Measurements from ENCODE around the gene KIAA0753. TPM values are rescaled to one million over a fixed set of nuclear protein-coding genes. Genes with fewer than 3 reads are reported as not detected.

Gene KIAA0753
- total RNA-seq, 1 donor from 2014 or later, result 18.2 TPM

- Mint-ChIP-seq H3K27ac (no peak overlapping the region), H3K4me1 (ENCODE audit: low read depth) (peaks cover 18% of the 10 kb centered on the region), H3K36me3 (ENCODE audit: low read depth) (peaks cover 23% of the 10 kb centered on the region), H3K4me3 (no peak overlapping the region), H3K9me3 (no peaks in the 10 kb centered on the region), H3K27me3 (ENCODE audit: insufficient read depth) (no peaks in the 10 kb centered on the region)
- intact Hi-C loops (cut with micrococcal nuclease), result no loop called here
- DNase-seq (ENCODE audit: low spot score), result no peak
Measured at GRCh38 chr17:6636105-6636504, 4.4 kb downstream of the KIAA0753 start.

DNA sequence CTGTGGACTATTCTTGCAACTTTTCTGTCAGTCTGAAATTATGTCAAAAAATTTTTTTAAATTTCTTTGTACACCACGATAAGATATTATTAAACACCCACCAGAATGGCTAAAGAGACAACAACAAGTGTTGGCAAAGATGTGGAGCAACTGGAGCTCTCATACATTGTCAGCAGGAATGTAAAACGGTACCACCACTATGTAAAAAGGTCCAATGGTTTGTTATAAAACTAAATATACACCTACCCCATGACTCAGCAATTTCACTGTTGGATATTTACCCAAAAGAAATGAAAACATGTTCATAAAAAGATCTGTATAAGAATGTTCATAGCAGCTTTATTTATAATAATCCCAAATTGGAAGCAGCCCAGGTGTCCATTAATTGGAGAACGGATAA is 7.2 kb downstream of the KIAA0753 start:
- no peak for DNase-seq (ENCODE audit: low spot score)

GRCh38 chr17:6632530-6632929 is 8.0 kb downstream of the KIAA0753 start:
- intact Hi-C loops (cut with micrococcal nuclease), result no loop called here
- Mint-ChIP-seq H3K4me3 (no peak overlapping the region), H3K9me3 (no peaks in the 10 kb centered on the region), H3K36me3 (ENCODE audit: low read depth) (peaks cover 28% of the 10 kb centered on the region), H3K27ac (no peak overlapping the region), H3K27me3 (ENCODE audit: insufficient read depth) (no peaks in the 10 kb centered on the region), H3K4me1 (ENCODE audit: low read depth) (no peaks in the 10 kb centered on the region)
- no peak for DNase-seq (ENCODE audit: low spot score)

More for the DNA sequence above, 7.2 kb downstream of the KIAA0753 start:
- Mint-ChIP-seq H3K4me3 (no peak overlapping the region), H3K36me3 (ENCODE audit: low read depth) (peaks cover 28% of the 10 kb centered on the region), H3K27ac (no peak overlapping the region), H3K27me3 (ENCODE audit: insufficient read depth) (no peaks in the 10 kb centered on the region), H3K9me3 (no peaks in the 10 kb centered on the region), H3K4me1 (ENCODE audit: low read depth) (peaks cover 5% of the 10 kb centered on the region)
- intact Hi-C loops (cut with micrococcal nuclease), result no loop called here

- no peak overlapping the region for H3K4me3 Mint-ChIP-seq
- no peaks in the 10 kb centered on the region for H3K4me1 Mint-ChIP-seq (ENCODE audit: low read depth)
- no peaks in the 10 kb centered on the region for H3K9me3 Mint-ChIP-seq
- H3K36me3 Mint-ChIP-seq (ENCODE audit: low read depth), result peaks cover 30% of the 10 kb centered on the region
- DNase-seq (ENCODE audit: low spot score), result no peak
- no peak overlapping the region for H3K27ac Mint-ChIP-seq
- no peaks in the 10 kb centered on the region for H3K27me3 Mint-ChIP-seq (ENCODE audit: insufficient read depth)
- intact Hi-C loops (cut with micrococcal nuclease), result no loop called here
Measured at GRCh38 chr17:6630390-6630789, 10.1 kb downstream of the KIAA0753 start.

DNA sequence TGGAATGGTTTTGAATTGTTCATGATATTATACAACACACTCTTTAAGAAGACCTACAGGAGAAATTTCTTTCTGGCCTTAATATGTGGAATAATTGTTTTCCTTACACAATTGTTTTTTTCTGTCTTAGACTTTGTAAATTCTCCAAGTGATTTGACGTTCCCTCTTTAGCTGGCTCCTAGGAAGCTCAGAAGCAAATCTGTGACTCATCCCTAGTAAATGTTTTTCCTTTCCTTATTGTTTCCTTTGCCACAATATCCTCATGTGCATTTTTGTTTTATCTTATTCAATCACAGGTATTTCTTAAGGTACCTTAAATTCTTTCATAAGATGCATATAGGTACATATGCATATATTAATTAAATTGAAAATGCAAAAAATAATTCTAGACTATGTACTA is 13.5 kb downstream of the KIAA0753 start:
- Mint-ChIP-seq H3K9me3 (no peaks in the 10 kb centered on the region), H3K27me3 (ENCODE audit: insufficient read depth) (no peaks in the 10 kb centered on the region), H3K4me1 (ENCODE audit: low read depth) (no peaks in the 10 kb centered on the region), H3K27ac (no peak overlapping the region), H3K36me3 (ENCODE audit: low read depth) (peaks cover 23% of the 10 kb centered on the region), H3K4me3 (no peak overlapping the region)
- intact Hi-C loops (cut with micrococcal nuclease), result no loop called here
- DNase-seq (ENCODE audit: low spot score), result no peak

GRCh38 chr17:6626616-6627015 is 13.9 kb downstream of the KIAA0753 start:
- Mint-ChIP-seq H3K4me3 (no peak overlapping the region), H3K27me3 (ENCODE audit: insufficient read depth) (no peaks in the 10 kb centered on the region), H3K4me1 (ENCODE audit: low read depth) (no peaks in the 10 kb centered on the region), H3K27ac (no peak overlapping the region), H3K36me3 (ENCODE audit: low read depth) (peaks cover 23% of the 10 kb centered on the region), H3K9me3 (no peaks in the 10 kb centered on the region)
- intact Hi-C loops (cut with micrococcal nuclease), result no loop called here
- no peak for DNase-seq (ENCODE audit: low spot score)

DNA sequence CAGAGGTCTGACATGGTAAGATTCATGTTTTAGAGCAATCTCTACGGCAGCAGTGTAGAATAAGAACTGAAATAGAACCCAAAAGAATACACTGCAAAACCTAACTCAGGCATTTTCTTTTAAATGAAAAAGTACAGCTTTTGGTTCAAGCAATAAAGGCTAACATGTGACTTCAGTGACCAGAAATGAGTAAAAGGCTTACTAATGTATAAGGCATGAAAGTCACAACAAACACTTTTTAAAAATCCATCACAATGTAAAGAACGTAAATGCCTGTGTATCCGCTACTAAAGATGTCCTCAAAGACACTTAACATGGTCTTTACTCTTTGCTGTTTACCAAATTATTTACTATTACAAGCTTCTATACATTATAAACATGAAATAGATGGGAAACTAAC is 16.6 kb downstream of the KIAA0753 start:
- Mint-ChIP-seq H3K4me3 (no peak overlapping the region), H3K27ac (no peak overlapping the region), H3K36me3 (ENCODE audit: low read depth) (peaks cover 16% of the 10 kb centered on the region), H3K9me3 (no peaks in the 10 kb centered on the region), H3K27me3 (ENCODE audit: insufficient read depth) (no peaks in the 10 kb centered on the region), H3K4me1 (ENCODE audit: low read depth) (no peaks in the 10 kb centered on the region)
- intact Hi-C loops (cut with micrococcal nuclease), result no loop called here
- DNase-seq (ENCODE audit: low spot score), result no peak

- Mint-ChIP-seq H3K4me3 (no peak overlapping the region), H3K27ac (no peak overlapping the region), H3K9me3 (no peaks in the 10 kb centered on the region), H3K4me1 (ENCODE audit: low read depth) (peaks cover 6% of the 10 kb centered on the region), H3K27me3 (ENCODE audit: insufficient read depth) (no peaks in the 10 kb centered on the region), H3K36me3 (ENCODE audit: low read depth) (peaks cover 14% of the 10 kb centered on the region)
- intact Hi-C loops (cut with micrococcal nuclease), result no loop called here
- no peak for DNase-seq (ENCODE audit: low spot score)
Measured at GRCh38 chr17:6611231-6611630, 29.3 kb downstream of the KIAA0753 start.

DNA sequence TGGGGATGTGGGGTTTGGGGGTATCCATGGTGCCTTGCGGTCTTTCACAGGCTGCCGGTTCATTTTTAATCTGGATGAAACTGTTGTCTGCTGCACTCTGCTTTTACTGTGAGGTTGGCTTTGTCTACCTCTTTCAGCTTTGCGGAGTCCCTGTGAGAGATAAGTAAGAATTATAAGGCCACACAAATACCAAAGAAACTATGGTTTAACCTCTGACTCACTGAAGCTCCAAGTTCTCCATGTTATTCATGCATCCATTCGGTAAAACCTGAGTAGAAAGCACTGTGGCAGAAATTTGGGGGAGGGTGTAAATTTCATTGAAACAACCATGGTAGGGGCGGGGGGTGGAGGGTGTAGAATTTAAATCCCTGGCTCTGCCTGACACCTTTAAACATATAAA is 30.5 kb downstream of the KIAA0753 start:
- Mint-ChIP-seq H3K4me1 (ENCODE audit: low read depth) (peaks cover 6% of the 10 kb centered on the region), H3K36me3 (ENCODE audit: low read depth) (peaks cover 20% of the 10 kb centered on the region), H3K4me3 (no peak overlapping the region), H3K27me3 (ENCODE audit: insufficient read depth) (no peaks in the 10 kb centered on the region), H3K9me3 (no peaks in the 10 kb centered on the region), H3K27ac (no peak overlapping the region)
- DNase-seq (ENCODE audit: low spot score), result no peak
- intact Hi-C loops (cut with micrococcal nuclease), result no loop called here

DNA sequence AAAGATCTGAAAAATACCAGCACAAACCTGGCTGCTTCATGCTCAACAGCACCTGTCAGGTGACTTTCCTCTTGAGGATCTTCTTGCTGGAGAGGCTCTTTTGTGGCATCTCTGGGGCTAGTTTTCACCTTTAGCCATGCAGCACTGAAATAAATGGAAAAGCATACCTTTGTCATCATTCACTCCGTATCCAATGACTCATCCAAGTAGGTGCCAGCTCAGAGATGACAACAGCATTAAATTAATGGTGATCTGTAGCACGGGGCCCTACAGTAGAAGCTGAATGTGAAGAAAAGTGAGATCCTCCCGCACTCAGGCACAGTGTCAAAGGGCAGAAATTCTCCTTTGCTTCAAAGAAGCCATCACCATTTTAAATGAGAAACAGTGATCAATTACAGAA is 32.2 kb downstream of the KIAA0753 start:
- DNase-seq (ENCODE audit: low spot score), result no peak
- Mint-ChIP-seq H3K36me3 (ENCODE audit: low read depth) (peaks cover 28% of the 10 kb centered on the region), H3K4me3 (no peak overlapping the region), H3K4me1 (ENCODE audit: low read depth) (no peaks in the 10 kb centered on the region), H3K27me3 (ENCODE audit: insufficient read depth) (no peaks in the 10 kb centered on the region), H3K27ac (no peak overlapping the region), H3K9me3 (no peaks in the 10 kb centered on the region)
- intact Hi-C loops (cut with micrococcal nuclease), result no loop called here

- H3K9me3 Mint-ChIP-seq, result no peaks in the 10 kb centered on the region
- H3K4me1 Mint-ChIP-seq (ENCODE audit: low read depth), result no peaks in the 10 kb centered on the region
- H3K27me3 Mint-ChIP-seq (ENCODE audit: insufficient read depth), result no peaks in the 10 kb centered on the region
- H3K36me3 Mint-ChIP-seq (ENCODE audit: low read depth), result peaks cover 33% of the 10 kb centered on the region
- no peak for DNase-seq (ENCODE audit: low spot score)
- intact Hi-C loops (cut with micrococcal nuclease), result no loop called here
- no peak overlapping the region for H3K4me3 Mint-ChIP-seq
- H3K27ac Mint-ChIP-seq, result no peak overlapping the region
Measured at GRCh38 chr17:6605142-6605541, 35.4 kb downstream of the KIAA0753 start.

DNA sequence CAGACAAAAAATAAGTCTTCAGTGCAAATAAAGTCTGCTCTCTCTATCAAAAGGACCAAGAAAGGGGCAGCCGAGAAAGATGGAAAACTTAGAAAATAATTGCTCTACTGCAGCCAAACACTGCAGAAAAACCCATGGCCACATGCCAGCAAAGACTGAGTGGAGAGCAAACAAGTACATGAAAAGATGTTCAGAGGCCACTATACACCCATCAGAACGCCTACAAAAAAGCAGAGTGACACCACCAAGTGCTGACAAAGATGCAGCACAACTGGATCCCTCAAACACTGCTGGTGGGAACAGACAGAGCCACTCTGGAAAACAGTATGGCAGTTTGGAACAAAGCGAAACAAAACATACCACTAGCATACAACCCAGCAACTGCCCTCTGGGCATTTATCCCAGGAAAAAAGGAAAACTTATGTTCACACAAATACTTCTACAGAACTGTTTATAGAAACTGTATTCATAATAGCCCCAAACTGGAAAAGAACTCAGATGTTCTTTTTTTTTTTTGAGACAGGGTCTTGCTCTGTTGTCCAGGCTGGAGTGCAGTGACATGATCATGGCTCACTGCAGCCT is 36.7 kb downstream of the KIAA0753 start:
- Mint-ChIP-seq H3K27me3 (ENCODE audit: insufficient read depth) (no peaks in the 10 kb centered on the region), H3K36me3 (ENCODE audit: low read depth) (peaks cover 25% of the 10 kb centered on the region), H3K4me3 (no peak overlapping the region), H3K9me3 (no peaks in the 10 kb centered on the region), H3K27ac (no peak overlapping the region), H3K4me1 (ENCODE audit: low read depth) (no peaks in the 10 kb centered on the region)
- intact Hi-C loops (cut with micrococcal nuclease), result no loop called here
- no peak for DNase-seq (ENCODE audit: low spot score)

- Mint-ChIP-seq H3K27me3 (ENCODE audit: insufficient read depth) (no peaks in the 10 kb centered on the region), H3K36me3 (ENCODE audit: low read depth) (peaks cover 28% of the 10 kb centered on the region), H3K4me3 (no peak overlapping the region), H3K4me1 (ENCODE audit: low read depth) (no peaks in the 10 kb centered on the region), H3K9me3 (no peaks in the 10 kb centered on the region), H3K27ac (no peak overlapping the region)
- no peak for DNase-seq (ENCODE audit: low spot score)
- intact Hi-C loops (cut with micrococcal nuclease), result no loop called here
Measured at GRCh38 chr17:6602141-6602540, 38.4 kb downstream of the KIAA0753 start.

- Mint-ChIP-seq H3K27ac (no peak overlapping the region), H3K9me3 (no peaks in the 10 kb centered on the region), H3K27me3 (ENCODE audit: insufficient read depth) (no peaks in the 10 kb centered on the region), H3K4me3 (no peak overlapping the region), H3K4me1 (ENCODE audit: low read depth) (no peaks in the 10 kb centered on the region), H3K36me3 (ENCODE audit: low read depth) (peaks cover 33% of the 10 kb centered on the region)
- intact Hi-C loops (cut with micrococcal nuclease), result no loop called here
- DNase-seq (ENCODE audit: low spot score), result no peak
Measured at GRCh38 chr17:6599364-6599763, 41.1 kb downstream of the KIAA0753 start.

Measured in activated T-helper 1 cell treated with anti-CD3 and anti-CD28 coated beads, Interleukin-12 subunit alpha, Interleukin-12 subunit beta, Interleukin-2, Interleukin-4 antibody, amounts not matched to agents 30 ng/mL and 10 ng/mL and 1 ng/mL, durations not matched to agents 14 hours and 24 hours and 36 hours (primary cell).